COLO668 (cell line): ENCODE data around the gene ARHGAP22.

Source experiments
- DNase-seq: peaks from one replicate; lab custom pipeline; 2025; ENCODE audit not compliant: unreplicated experiment; lab: John Stamatoyannopoulos, UW

Gene ARHGAP22

DNA sequence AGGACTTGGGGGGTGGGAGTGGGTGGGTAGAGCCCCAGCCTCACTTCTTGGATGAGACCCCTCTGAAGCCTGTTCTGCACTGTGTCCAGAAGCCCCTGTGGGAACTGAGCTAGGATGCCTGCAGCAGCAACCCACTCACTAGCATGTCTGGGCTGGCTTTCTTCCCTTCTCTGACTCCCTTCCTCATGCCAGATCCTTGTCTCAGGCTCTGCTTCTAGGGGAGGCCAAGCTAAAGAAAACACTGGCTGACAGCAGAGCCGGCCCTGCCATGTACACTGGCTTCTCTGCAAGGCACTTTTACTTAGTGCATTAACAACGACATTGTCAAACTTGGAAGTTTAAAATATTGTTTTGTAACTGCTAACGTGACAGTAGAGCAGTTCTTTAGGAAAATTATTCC lies 50.2 kb downstream of the ARHGAP22 start:
- DNase-seq = no peak

DNA sequence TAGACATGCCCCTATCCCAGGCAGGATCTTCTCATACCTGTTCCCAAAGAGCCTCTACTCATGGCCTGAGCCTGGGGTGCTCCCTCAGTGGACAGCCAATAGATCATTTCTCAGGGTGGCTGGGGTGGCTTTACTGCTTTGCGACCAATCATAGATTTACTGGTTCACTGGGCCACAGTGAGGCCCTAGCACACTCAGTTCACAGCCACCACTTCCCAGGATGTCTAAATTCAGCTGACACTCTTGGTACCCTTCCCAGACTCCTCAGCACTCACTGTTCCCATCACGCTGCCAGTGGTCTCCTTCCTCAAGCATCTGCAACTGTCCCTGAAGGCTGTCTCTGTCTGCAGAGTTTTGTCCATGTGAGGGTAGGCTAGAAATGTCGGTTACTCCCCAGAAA lies 50.6 kb downstream of the ARHGAP22 start:
- no peak for DNase-seq

DNA sequence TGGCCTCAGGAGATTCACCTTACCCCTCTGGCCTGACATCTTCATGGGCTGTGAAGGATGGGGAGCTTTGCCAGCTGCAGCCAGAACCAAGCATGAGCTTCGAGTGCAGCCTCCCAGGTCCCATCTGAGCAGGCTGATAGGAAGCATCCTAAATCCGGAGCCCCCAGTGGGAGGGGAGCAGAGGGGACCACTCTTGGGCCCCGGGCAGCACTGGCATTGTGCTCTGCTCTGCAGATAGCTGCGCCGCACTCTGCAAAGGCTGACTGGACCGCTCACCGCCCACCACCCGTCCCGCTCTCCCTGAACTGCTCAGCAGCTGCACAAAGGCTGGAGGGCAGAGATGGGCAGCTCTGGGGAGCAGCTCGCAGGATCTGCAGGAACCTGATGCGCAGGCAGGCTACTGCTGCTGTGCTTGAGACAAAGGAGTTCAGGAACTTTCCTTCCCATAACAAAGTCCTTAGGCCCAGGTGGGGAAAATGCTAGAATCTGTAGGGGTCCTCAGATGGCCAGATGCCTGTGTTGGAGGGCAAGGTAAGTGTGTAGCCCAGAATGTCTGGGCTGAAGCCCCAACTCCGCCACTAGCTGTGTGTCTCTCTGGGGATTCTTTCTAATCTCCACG lies 51.8 kb downstream of the ARHGAP22 start:
- DNase-seq = no peak

DNA sequence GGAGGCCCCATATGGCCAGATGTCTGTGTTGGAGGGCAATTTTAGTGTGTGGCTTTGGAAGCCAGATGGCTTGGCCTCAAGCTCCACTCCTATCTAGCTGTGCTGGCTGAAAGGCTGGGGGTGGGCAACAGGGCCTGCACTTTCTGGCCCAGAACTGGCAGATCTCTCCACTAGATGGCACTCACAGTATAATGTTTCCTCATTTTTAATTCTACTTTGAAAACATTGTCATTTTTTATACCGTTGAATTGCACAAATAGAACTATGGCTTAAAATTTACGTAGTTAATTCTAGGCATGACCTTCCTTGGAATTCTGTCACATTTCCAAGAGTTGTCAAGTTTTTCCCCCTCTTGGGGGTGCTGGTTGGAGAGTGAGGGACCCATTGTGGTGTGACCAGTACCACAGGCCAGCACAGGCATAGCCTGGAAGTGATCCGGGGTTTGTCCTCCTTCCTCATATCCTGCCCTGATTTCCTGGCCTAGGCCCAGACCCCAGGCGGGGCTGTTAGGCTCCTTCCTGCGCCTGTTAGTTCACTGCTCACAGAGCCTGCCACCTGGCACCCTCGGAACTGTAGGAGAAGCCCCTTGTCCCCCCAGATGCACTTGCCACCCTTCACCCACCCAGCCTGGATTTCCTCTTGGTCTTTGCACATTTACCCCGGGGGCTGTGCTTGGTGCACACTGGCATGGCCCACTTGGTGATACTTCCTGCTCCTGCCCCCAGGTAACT lies 52.8 kb downstream of the ARHGAP22 start:
- DNase-seq = peak; percentile 20

DNA sequence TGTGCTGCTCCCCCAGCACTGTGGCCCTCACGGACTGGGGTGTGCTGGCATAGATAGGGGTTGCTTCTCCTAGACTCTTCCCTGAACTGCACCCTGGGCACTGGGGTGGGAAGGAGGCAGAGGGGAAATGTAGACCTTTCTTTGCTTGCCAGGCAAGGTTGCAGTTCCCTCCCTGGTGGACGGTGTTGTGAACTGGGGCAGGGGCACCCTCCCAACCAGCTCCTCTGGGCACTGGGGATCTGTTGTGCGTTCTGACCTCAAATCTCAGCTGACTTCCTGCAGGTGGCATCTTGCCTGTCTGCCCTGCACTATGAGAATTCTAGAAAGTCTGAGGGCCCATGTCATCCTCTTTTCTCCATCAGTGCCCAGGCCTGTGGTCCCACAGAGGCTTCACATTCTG lies 53.9 kb downstream of the ARHGAP22 start:
- no peak for DNase-seq

DNA sequence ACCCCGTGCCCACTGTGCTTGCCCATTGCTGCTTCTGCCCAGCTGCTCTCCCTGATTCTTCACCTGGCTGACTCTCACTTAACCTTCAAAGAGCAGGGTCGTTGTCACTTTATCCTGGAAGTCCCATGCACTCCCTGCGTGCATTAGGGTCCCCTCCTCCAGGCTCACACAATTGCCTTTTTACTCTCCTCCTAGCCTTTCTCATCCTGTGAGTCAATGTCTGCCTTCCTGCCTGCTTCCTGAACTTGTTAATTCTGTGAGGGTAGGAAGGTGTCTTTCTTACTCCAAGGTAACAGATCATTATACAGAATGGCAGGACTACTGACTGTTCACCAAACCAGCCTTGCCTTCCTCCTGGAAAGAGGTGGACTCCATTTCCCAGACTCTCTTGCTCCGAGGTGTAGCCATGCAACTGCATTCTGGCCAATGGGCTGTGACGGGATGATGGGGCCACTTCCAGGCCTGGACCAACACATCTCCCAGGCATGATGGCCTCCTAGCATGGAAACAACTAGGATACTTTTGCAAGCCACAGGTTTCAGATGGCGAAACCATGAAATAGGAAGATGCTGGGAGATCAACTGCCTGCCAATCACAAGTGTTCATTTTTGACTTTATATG lies 54.7 kb downstream of the ARHGAP22 start:
- DNase-seq = no peak

DNA sequence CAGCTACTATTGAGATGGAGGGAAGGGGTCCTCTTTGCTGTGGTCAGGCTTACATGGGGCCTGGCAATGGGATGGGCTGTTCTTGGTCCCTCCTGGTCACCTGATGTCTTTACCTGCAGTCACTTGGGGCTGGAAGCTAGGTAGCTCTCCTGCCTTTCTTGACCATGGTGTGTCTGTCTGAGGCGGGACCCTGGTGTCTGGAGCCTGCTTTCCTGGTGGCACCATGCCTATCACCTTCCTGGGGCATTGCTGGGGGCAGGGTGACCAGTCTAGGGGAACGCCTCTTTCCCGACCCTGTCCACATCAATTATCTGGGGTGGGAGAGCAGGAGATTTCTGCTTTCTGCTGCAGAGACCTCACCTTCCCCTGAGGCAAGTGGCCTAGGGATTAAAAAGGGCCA lies 55.6 kb downstream of the ARHGAP22 start:
- no peak for DNase-seq

DNA sequence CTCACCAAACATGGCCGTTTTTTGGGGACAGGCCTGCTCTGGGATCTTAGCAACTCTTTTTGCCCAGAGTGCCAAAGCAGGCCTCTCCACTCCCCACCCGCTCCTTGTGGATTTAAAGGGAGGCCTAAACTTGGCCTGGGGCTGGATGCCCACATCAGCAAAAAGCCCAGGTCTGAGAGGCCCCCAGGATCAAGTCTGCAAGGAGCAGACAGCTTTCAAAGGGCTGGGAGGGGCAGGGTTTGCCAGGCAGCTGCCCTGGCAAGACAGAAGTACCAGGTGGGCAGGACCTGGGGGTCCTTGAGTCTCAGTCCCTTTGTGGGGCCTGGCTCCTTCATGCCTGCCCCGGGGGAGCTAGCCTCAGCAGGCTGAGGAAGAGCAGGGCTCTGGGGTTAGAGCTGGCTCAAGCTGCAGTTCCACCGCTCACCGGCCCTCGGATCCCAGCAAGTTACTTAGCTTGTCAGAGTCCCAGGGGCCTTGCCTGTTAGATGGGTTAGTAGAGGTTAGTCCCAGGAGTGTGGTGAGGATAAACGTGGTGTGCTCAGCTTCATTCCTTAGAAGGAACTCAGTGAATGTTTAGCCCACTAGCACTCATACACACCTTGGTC lies 56.2 kb downstream of the ARHGAP22 start:
- DNase-seq = no peak

DNA sequence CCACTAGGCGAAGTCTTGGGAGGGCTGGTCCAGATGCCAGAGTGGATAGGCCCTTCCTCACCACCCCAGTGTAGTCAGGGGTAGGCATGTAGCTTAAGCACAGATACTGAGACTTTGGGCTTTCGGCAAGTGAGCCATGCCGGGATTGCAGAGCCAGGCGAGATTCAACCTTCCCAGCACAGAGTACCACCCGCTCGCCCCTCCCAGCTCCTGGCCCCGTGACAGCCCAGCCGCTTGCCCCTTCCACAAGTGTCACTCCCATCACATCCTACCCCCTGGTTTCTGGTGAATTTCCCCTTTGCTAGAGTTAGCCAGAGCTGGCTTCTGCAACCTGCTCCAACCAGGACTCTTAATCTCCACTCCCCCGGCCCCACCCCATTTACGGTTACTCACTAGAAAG lies 56.9 kb downstream of the ARHGAP22 start:
- DNase-seq = no peak

DNA sequence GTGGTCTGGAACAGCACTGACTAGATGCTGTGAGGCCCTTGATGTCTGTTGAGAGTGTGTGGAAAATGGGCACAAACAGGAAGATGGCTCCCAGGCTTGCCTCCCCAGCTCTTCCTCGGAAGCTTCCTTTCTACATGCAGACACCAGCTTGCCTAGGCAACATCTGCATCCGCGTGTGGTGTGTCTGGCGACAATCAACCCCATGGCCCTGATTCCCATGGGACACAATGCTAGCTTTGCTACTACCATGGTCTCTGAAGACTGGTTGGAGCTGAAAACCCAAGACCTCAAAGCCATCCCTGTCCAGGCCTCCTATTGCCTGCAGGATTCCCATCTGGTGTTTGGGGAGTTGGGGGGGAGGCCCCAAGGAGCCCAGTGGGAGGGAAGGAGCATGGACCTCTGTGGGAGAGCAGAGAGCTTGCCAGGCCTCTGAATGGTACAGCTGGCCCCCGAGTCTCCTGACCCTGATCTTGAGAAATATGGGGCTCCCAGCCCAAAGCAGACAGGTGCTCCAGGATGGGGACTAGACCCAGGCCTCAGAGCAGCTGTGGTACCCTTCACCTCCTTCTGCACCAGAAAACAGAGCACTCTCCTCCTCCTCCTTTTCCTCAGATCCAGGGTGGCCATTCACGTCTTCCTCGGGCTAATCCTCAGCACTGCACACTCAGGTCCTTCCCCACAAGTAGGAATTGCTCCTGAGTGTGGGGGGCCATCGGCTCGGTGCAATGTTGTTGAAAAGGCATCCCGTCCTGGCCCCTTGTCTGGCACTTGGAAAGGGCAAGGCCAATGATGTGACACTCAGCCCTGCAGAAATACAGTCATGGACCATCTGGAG lies 57.6 kb downstream of the ARHGAP22 start:
- no peak for DNase-seq

DNA sequence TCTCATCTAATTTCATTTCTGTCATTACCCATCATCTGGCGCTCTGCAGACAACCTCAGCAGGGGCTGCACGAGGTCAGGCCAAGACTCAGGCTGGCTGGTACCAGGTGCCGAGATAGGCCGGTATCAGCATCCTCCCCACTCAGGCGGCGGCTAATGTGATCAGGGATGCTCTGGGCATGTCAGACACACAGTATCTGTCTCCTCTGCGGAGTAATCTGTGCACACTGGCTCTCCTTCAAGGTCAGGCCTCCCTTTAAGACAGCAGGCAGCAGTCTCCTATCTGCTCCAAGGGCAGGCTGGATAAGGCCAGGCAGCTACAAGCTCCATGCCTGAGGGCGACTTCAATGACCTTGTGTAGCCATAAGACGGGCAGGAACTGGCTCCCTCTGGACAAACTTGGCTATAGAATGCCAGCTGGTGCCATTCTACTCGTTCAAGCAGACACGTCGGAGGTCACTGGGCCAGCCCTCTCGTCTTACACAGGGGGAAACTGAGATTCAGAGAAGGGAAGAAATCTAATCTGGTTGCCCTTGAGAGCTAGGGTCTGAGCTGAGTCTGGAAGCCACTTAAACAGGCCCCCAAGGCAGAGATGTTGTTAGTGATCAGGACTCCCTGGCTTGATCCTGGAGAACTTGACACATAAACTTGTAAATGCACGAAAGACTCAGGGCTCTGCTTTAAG lies 59.3 kb downstream of the ARHGAP22 start:
- DNase-seq = no peak

DNA sequence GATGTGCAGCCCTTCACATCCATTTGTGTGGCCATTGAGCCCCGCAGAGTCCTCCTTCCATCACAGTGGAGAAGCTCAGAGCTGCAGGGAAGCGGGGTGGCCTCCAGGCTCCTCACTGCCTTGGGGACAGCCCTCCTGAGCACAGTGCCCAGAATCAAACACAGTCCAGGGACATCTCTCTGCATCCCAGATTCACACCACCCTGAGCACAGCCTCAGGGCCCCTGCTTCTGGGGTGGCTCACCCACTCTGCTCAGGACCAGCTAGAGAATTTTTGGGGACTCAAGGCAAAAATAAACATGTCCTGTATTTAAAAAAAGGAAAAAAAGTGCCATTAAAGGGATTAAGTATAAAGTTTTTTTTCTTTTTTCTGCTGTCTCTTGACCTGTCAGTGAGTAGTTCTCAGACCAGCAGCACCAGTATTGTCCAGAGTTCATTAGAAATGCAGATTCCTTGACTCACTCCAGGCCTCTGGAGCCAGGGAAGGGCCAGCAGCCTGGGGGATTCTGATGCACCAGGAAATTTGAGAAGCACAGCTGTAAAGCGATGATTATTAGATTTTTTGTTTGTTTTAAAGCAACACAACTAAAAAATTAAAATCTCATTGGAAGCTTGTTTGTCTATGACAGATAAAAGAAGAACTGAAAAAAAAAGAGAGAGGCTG lies 61.6 kb downstream of the ARHGAP22 start:
- no peak for DNase-seq

DNA sequence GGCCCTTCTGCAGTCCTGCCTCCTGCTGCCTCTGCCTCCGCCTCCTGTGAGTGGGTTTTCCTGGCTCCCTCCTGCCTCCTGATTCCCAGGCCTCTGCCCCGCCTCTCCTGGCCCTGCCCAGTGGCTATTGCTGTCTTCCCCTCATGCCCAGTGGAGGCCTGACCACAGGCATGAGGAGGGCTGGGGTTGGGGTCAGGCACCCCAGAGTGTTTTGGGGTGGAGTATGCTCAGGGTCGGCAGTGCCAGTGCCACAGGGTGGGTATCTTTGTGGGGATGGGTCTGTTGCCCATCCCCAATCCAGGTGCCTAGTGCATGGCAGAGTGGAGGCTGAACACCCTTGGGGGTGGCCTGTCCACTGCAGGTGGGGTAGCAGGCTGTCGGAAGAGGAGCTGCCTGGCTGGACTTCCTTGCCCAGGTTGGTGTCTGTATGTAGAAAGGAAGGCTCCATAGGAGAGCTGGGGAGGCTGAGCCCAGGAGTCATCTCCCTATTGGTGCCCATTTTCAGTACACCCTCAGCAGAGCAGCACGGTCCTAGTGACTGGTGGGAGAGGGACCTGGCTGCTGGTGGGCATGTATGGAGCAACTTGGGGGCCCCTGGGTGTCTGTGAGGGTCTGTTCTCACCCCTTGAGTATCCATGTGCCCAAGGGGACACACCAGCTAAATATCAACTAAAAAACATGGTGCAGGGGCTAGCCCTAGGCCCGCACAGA lies 62.2 kb downstream of the ARHGAP22 start:
- DNase-seq = no peak

DNA sequence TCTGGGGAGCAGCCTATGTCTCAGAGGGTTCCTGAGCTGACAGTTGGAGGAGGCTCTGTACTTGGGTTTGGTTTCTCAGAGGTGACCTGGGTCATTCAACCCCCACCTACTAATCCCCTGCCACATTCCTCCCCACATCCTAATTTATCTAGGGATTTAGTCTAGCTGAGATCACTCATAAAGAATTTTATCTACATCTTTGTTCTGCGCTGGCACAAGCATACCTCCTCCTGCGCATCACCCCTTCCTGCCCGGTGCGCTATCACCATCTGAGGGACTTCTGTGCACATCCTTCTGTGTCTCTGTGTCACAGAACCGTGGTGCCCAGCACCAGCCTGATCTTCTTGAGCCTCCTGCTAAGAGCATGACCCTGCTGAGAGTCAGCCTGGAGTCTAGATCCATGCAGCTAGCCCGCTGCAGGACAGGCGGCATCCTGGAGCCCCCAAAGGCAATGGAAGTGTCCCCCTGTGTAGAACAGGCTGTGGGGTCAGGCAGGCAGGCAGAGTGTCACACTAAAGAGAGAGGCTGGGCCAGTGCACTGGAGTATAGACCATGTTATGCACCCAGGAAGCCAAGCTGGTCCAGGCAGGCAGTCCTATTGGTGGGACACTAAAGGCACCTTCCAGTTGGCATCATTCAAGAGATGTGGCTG lies 63.6 kb downstream of the ARHGAP22 start:
- DNase-seq = no peak

DNA sequence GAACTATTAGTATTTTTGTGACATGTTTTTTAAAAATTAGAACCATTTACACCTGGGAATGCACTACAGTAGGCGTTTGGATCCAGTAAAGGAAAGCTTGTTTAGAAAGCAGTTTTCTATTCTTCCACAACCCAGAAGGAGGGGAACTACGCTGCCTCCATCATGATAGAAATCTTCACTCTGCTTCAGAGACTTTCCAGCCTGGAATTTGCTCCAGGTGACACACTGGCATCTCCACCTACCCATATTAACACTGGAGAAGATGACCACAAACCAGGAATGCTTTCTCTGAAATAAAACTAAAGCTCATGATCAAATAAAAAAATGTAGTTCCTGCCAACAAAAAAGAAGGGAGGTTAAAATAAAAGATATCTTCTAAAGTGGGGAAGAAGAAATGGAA lies 66.3 kb downstream of the ARHGAP22 start:
- DNase-seq = no peak

DNA sequence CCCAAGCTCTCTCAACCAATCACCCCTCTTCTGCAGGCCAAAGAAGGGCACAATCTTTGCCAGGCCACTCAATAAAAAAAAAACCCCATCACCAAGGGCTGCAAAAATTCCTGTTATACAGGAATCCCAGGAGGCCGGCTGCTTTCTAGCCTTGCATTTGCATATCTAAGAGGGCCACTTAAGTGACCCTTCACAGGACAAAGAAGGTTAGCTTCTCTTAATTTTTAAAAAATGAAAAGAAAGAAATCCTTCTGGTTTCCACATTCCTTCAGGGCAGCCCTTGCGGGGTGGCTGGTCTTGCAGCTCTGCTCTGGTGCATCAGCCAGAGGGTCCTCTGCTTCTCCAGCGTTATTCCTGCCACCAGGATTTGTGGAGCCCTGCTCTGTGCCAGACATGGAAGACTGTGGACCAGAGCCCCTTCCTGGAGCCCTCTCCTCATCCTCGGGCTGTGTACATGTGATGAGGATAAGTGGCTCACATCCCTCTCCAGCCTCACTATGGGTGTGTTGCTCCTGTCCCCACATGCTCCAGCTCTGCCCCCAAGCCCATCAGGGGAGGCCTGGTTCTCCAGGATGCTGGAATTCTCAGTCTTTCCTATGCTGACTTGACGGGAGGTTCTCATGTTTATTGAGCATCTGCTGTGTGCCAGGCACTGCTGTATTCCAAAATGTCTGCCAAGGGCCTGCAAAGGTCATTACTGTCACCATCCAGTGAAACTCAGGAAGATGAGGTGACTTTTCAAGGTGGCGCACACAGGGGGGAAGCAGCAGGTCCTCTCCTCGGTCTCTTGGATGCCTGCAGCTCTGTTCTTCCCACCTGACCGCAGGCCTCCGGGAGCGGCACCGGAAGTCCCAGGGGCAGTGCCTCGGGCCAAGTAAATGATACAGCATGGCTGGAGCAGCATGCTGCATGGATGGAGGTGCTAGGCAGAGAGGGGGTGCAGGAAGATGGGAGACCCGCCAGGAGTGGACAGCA lies 67.7 kb downstream of the ARHGAP22 start:
- no peak for DNase-seq

DNA sequence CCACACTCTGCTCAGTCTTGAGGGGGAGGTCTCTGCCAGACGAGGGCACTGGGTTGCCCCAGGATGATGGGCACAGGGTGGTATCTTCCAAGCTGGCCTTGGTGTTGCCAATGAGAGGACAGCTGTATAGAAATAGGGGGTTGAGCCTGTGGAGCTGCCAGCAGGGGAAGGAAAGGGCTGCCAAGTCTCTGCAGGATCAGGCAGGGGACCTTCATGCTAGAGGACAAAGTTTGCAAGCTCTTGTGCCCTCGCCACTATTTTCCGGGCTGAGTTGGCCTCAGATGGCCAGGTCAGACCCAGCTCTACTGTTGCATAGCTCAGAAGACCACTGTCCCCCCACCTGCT lies 68.7 kb downstream of the ARHGAP22 start:
- DNase-seq = no peak
